Transverse colon (tissue), 3 donors: ENCODE data around the gene ECM2.

Experiments
- CTCF ChIP-seq, 5 experiments: fragments of 200-600 bp in 3 of 5; fragments of 450-650 bp in 2 of 5; sonication (generic) in 3 of 5; IDR thresholded peaks; 1 replicate in 2 of 5; 2 replicates in 3 of 5; pipeline ENCODE4 v1.5.1; 2016 to 2017; ENCODE audit warnings: antibody characterized with exemption in 5 of 5, inconsistent platforms in 3 of 5, mild to moderate bottlenecking in 2 of 5, moderate library complexity in 1 of 5
- POLR2A ChIP-seq: fragments of 450-650 bp; IDR thresholded peaks from one replicate; pipeline ENCODE4 v1.6.1; 2016; ENCODE audit warnings: antibody characterized with exemption, mild to moderate bottlenecking, moderate library complexity

- TF ChIP-seq CTCF (IDR thresholded peaks at IDR 0.05) (no peak), POLR2A (no peak)
Measured at GRCh38 chr9:92550765-92551164, 15.0 kb upstream of the ECM2 start.
